HG03066 (cell line): ENCODE results near the gene IL19.
"Not testable (repeated sequence)": the region's sequence is repeated elsewhere in the genome, so short reads cannot be mapped to it uniquely, and the experiment has no call there.

Source experiments
- ATAC-seq: cut with Tn5 transposase; IDR thresholded peaks from one replicate; pipeline ENCODE4 v1.9.1; 2021; ENCODE audit warnings: low read depth; ENCODE audit not compliant: unreplicated experiment

Gene IL19

GRCh38 chr1:206772243-206772937, 1.8 kb downstream of the IL19 start, which contains the start of gene IL10:
IL10 (minus strand) TSS chr1:206772494; CDS start chr1:206772435, 59 bp downstream.
- ATAC-seq, result no peak

- ATAC-seq, result no peak
Measured at GRCh38 chr1:206774093-206774492, 3.5 kb downstream of the IL19 start.

- no peak for ATAC-seq
Measured at GRCh38 chr1:206776229-206776628, 5.7 kb downstream of the IL19 start.

- no peak for ATAC-seq
Measured at GRCh38 chr1:206778031-206778430, 7.5 kb downstream of the IL19 start.

GRCh38 chr1:206778911-206779310, 8.3 kb downstream of the IL19 start:
- not testable (repeated sequence) for ATAC-seq

GRCh38 chr1:206779638-206780037, 9.1 kb downstream of the IL19 start:
- no peak for ATAC-seq

- peak; percentile 53 for ATAC-seq
Measured at GRCh38 chr1:206782448-206782847, 11.9 kb downstream of the IL19 start.

- ATAC-seq, result no peak
Measured at GRCh38 chr1:206783506-206783905, 12.9 kb downstream of the IL19 start.

GRCh38 chr1:206784471-206784903, 13.9 kb downstream of the IL19 start:
- ATAC-seq, result peak; percentile 68

GRCh38 chr1:206785182-206785765, 14.7 kb downstream of the IL19 start:
- ATAC-seq, result no peak

- no peak for ATAC-seq
Measured at GRCh38 chr1:206786212-206786886, 15.8 kb downstream of the IL19 start.

- no peak for ATAC-seq
Measured at GRCh38 chr1:206787891-206788290, 17.3 kb downstream of the IL19 start.

- no peak for ATAC-seq
Measured at GRCh38 chr1:206788487-206789050, 18.0 kb downstream of the IL19 start.

GRCh38 chr1:206790502-206791250, 20.1 kb downstream of the IL19 start:
- ATAC-seq, result peak; percentile 34

- ATAC-seq, result no peak
Measured at GRCh38 chr1:206792939-206793607, 22.5 kb downstream of the IL19 start.

GRCh38 chr1:206793620-206794019, 23.0 kb downstream of the IL19 start:
- ATAC-seq, result no peak

- ATAC-seq, result no peak
Measured at GRCh38 chr1:206794294-206794908, 23.8 kb downstream of the IL19 start.

GRCh38 chr1:206796116-206796515, 25.5 kb downstream of the IL19 start:
- no peak for ATAC-seq

GRCh38 chr1:206796981-206797402, 26.4 kb downstream of the IL19 start:
- ATAC-seq, result no peak
